Smooth muscle cell (in vitro differentiated cells): Measurements from ENCODE around the gene IGFL3. TPM values are rescaled to one million over a fixed set of nuclear protein-coding genes. Genes with fewer than 3 reads are reported as not detected.
A peak's percentile ranks its signal among the peaks of the same experiment; 100 is the strongest.

Source experiments
- DNase-seq: peaks from one replicate; lab custom pipeline; 2025; ENCODE audit not compliant: unreplicated experiment; lab: John Stamatoyannopoulos, UW
- H2AFZ ChIP-seq: fragments of 200-600 bp; sonication (generic); 2 replicates; pipeline ENCODE4 v1.6.0; 2016; ENCODE audit warnings: antibody characterized with exemption, low read depth, mild to moderate bottlenecking
- H3F3A ChIP-seq: fragments of 200-600 bp; sonication (generic); 2 replicates; pipeline ENCODE4 v1.6.0; 2017; ENCODE audit warnings: antibody characterized with exemption, low read depth
- H3K27ac ChIP-seq: fragments of 200-600 bp; sonication (generic); 2 replicates; pipeline ENCODE4 v1.5.1; 2016; ENCODE audit warnings: low read depth, mild to moderate bottlenecking
- H3K27me3 ChIP-seq: fragments of 200-600 bp; sonication (generic); 2 replicates; pipeline ENCODE4 v1.6.1; 2016; ENCODE audit warnings: low read depth, mild to moderate bottlenecking
- H3K36me3 ChIP-seq: fragments of 200-600 bp; sonication (generic); 2 replicates; pipeline ENCODE4 v1.5.1; 2016; ENCODE audit warnings: low read depth
- H3K4me1 ChIP-seq: fragments of 200-600 bp; sonication (generic); 2 replicates; pipeline ENCODE4 v1.5.1; 2016; ENCODE audit warnings: low read depth
- H3K4me2 ChIP-seq: fragments of 200-600 bp; sonication (generic); 2 replicates; pipeline ENCODE4 v1.6.0; 2016; ENCODE audit warnings: mild to moderate bottlenecking
- H3K4me3 ChIP-seq: fragments of 200-600 bp; sonication (generic); 2 replicates; pipeline ENCODE4 v1.5.1; 2016; ENCODE audit warnings: mild to moderate bottlenecking
- H3K79me2 ChIP-seq: fragments of 200-600 bp; sonication (generic); 2 replicates; pipeline ENCODE4 v1.6.0; 2016; ENCODE audit warnings: low read depth, mild to moderate bottlenecking
- H3K9ac ChIP-seq: fragments of 200-600 bp; sonication (generic); 2 replicates; pipeline ENCODE4 v1.6.0; 2016; ENCODE audit warnings: low read depth
- H3K9me3 ChIP-seq: fragments of 200-600 bp; sonication (generic); replicated peaks from 2 replicates; pipeline ENCODE4 v1.5.1; 2016; ENCODE audit warnings: low read depth
- H4K20me1 ChIP-seq: fragments of 200-600 bp; sonication (generic); 2 replicates; pipeline ENCODE4 v1.6.0; 2016; ENCODE audit warnings: low read depth
- WGBS: methylation state at CpG from one replicate; pipeline ENCODE4 v1.1.7; 2016; ENCODE audit warnings: low lambda C conversion rate; 5-methylcytosine and 5-hydroxymethylcytosine counted together
- polyA plus RNA-seq: library from polyadenylated mRNA; unstranded; fragments of >200 nt; fragmentation: Nextera tagmentation; extraction: Ambion mirVana; gene quantifications from 2 replicates; pipeline ENCODE4 v1.2.1, GENCODE V29; 2016
- total RNA-seq: library from RNA; depleted of rRNA; stranded (reverse); fragments of >200 nt; gene quantifications from 2 replicates; pipeline ENCODE4 v1.2.3, GENCODE V29; 2014
- TF ChIP-seq, protein P1 (sequence below): fragments of 200-600 bp; sonication (generic); IDR thresholded peaks from 2 replicates; pipeline ENCODE4 v1.5.1; 2017; ENCODE audit warnings: borderline replicate concordance, mild to moderate bottlenecking, antibody characterized with exemption; ENCODE audit not compliant: insufficient read depth, poor library complexity, severe bottlenecking

Gene IGFL3
- total and polyA plus RNA-seq, 2 experiments from 2014 or later: 5.9 to 10.2 TPM

DNA sequence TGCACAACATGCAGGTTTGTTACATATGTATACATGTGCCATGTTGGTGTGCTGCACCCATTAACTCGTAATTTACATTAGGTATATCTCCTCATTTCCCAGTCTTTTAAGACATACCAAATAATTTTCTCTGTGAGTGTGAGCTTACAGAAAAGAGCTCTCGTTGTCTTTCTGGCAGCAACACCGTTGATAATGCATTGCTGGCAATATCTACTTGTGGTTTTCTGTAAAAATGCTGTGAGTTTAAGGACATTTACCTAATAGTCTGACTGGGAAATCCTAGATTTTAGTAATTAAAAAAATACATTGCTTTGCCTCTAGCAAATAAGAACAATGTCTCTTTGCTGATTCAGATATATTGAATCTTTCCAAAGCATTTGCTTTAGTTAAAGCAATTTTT, 8.4 kb downstream of the IGFL3 start:
- H3K4me2 ChIP-seq: peak overlapping the region; percentile 34
- H3K4me3 ChIP-seq: no peak overlapping the region
- H4K20me1 ChIP-seq: no peaks in the 10 kb centered on the region
- H3K9me3 ChIP-seq: no peaks in the 10 kb centered on the region
- TF ChIP-seq, protein P1, sequence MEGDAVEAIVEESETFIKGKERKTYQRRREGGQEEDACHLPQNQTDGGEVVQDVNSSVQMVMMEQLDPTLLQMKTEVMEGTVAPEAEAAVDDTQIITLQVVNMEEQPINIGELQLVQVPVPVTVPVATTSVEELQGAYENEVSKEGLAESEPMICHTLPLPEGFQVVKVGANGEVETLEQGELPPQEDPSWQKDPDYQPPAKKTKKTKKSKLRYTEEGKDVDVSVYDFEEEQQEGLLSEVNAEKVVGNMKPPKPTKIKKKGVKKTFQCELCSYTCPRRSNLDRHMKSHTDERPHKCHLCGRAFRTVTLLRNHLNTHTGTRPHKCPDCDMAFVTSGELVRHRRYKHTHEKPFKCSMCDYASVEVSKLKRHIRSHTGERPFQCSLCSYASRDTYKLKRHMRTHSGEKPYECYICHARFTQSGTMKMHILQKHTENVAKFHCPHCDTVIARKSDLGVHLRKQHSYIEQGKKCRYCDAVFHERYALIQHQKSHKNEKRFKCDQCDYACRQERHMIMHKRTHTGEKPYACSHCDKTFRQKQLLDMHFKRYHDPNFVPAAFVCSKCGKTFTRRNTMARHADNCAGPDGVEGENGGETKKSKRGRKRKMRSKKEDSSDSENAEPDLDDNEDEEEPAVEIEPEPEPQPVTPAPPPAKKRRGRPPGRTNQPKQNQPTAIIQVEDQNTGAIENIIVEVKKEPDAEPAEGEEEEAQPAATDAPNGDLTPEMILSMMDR: no peak
- no peak overlapping the region for H2AFZ ChIP-seq
- no peaks in the 10 kb centered on the region for H3K27me3 ChIP-seq
- peak overlapping the region; percentile 24 for H3K9ac ChIP-seq
- peaks cover 3% of the 10 kb centered on the region for H3F3A ChIP-seq
- no peaks in the 10 kb centered on the region for H3K36me3 ChIP-seq
- 50% methylated on average over 3 of the region's 3 CpGs for WGBS
- peaks cover 8% of the 10 kb centered on the region for H3K4me1 ChIP-seq
- H3K27ac ChIP-seq: peak overlapping the region; percentile 86
- H3K79me2 ChIP-seq: no peaks in the 10 kb centered on the region
- DNase-seq: no peak

DNA sequence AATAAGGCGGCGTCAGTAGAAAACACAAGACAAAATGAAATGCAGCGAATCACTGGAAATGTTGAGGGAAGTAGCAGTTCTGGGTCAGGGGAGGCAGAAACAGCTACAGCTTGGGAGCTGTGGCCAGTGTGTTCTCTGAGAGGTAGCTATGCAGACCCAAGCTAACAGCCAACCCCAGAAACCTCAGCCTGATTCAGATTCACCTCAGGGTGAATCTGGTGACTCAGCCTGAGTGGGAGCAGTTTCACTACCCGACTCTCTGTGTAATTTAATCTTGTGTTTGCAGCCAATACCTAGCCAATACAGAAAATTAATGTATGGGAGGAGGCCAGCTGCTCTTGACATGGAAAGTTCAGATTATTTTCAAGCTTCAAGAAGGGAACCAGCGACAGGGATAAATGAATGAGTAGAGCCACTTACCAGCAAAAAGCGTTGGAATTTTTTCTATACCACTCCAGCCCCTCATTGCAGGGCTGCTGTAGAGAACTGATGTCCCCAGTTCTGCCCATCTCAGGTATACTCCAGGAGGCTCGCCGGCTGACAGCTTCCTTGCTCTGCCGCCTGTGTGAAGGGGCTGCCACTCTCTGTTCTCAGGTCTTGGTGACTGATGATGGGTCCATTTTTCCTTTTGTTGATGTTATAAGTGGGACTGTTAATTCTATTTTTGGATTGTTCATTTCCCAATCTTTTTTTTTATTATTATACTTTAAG, 8.9 kb downstream of the IGFL3 start:
- Histone ChIP-seq H3K4me1 (peaks cover 8% of the 10 kb centered on the region), H3K79me2 (no peaks in the 10 kb centered on the region), H3K9me3 (no peaks in the 10 kb centered on the region), H3K27me3 (no peaks in the 10 kb centered on the region), H4K20me1 (no peaks in the 10 kb centered on the region), H3F3A (peaks cover 3% of the 10 kb centered on the region), H3K36me3 (no peaks in the 10 kb centered on the region), H2AFZ (no peak overlapping the region), H3K4me3 (no peak overlapping the region), H3K4me2 (peak overlapping the region; percentile 34), H3K27ac (peak overlapping the region; percentile 86), H3K9ac (peak overlapping the region; percentile 28)
- TF ChIP-seq, protein P1: no peak
- DNase-seq: no peak
- WGBS: 69% methylated on average over 9 of the region's 9 CpGs

DNA sequence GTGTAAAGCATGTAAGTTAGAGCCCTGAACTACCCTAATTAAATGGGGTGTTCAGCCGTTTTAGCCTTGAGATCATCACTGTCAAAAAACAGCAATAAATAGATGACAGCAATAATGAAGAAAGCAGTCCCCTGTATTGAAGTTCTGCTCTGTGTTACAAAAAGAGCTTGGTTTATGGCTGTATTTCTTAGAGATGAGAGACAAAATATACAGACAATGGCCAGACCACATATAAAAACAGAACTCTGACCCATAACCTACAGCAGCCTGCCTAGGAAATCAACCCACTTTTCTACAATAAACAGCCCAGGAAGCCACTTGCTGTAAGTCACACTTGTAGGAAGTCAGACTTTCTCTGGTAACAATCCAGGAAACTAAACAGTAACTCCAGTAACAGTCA, 10.8 kb downstream of the IGFL3 start:
- 12% methylated on average over 1 of the region's 1 CpG for WGBS
- H3K27me3 ChIP-seq: no peaks in the 10 kb centered on the region
- no peaks in the 10 kb centered on the region for H3K36me3 ChIP-seq
- no peak for DNase-seq
- H4K20me1 ChIP-seq: no peaks in the 10 kb centered on the region
- TF ChIP-seq, protein P1: no peak
- peaks cover 3% of the 10 kb centered on the region for H3F3A ChIP-seq
- no peaks in the 10 kb centered on the region for H3K9me3 ChIP-seq
- no peaks in the 10 kb centered on the region for H3K79me2 ChIP-seq
- peaks cover 8% of the 10 kb centered on the region for H3K4me1 ChIP-seq
- H3K4me3 ChIP-seq: no peak overlapping the region
- H3K9ac ChIP-seq: no peak overlapping the region
- peak overlapping the region; percentile 86 for H3K27ac ChIP-seq
- H2AFZ ChIP-seq: no peak overlapping the region
- H3K4me2 ChIP-seq: no peak overlapping the region

DNA sequence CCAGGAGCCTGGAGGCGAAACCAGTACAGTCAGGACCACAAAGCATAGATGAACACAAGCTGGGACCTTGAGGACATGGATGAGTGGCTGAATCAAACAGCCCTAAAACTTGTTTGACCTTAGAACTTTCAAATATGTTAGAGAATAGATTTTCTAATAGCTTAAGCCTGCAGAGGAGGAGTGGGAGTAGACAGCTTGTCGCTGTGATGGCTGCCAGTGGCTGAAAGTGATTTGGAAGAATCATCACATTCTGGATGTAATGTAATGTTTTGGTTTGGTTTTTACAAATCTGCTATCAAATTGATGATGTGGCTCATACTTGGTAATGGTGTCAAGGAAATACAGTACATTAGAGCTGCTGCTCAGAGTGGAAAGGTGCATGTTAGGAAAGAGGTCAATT, 12.0 kb downstream of the IGFL3 start:
- H3F3A ChIP-seq: peaks cover 3% of the 10 kb centered on the region
- no peak for DNase-seq
- H3K4me3 ChIP-seq: no peak overlapping the region
- no peak overlapping the region for H2AFZ ChIP-seq
- H3K4me2 ChIP-seq: no peak overlapping the region
- no peaks in the 10 kb centered on the region for H3K9me3 ChIP-seq
- H3K27me3 ChIP-seq: no peaks in the 10 kb centered on the region
- no peaks in the 10 kb centered on the region for H3K36me3 ChIP-seq
- no peak overlapping the region for H3K9ac ChIP-seq
- WGBS: 80% methylated on average over 2 of the region's 2 CpGs
- no peaks in the 10 kb centered on the region for H4K20me1 ChIP-seq
- no peaks in the 10 kb centered on the region for H3K79me2 ChIP-seq
- H3K4me1 ChIP-seq: peaks cover 8% of the 10 kb centered on the region
- H3K27ac ChIP-seq: no peak overlapping the region
- TF ChIP-seq, protein P1: no peak
